Measurements from ENCODE around the gene PTH2R.

DNA sequence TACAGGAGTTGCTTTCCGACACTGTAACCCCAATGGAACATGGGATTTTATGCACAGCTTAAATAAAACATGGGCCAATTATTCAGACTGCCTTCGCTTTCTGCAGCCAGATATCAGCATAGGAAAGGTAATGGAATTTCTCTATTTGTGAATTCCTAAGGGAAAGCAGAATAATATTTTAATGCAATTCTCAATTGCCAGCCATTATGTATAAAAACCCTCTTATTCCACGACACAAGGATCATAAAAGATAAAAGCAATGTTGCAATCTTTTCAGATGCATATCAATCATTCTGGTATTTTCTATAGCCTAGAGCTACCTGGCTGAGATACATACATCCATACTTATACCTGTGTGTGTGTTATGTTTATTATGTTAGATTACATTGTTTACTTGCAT, 31.2 kb downstream of the PTH2R start:
- TF ChIP-seq ZNF384 (IDR thresholded peaks at IDR 0.05) (no peak), ARNT (IDR thresholded peaks at IDR 0.05) (no peak), LEF1 (IDR thresholded peaks at IDR 0.05; ENCODE audit: borderline replicate concordance) (no peak), SP1 (IDR thresholded peaks at IDR 0.05) (no peak), FOXM1 (IDR thresholded peaks at IDR 0.05; ENCODE audit: borderline replicate concordance) (no peak), FOXA1 (IDR thresholded peaks at IDR 0.05) (no peak), CTBP1 (IDR thresholded peaks at IDR 0.05; ENCODE audit: borderline replicate concordance) (no peak), SUZ12 (IDR thresholded peaks at IDR 0.05) (no peak), BHLHE40 (IDR thresholded peaks at IDR 0.05; ENCODE audit: borderline replicate concordance) (no peak), FOXK2 (IDR thresholded peaks at IDR 0.05) (no peak), NFRKB (IDR thresholded peaks at IDR 0.05) (no peak), ELF4 (IDR thresholded peaks at IDR 0.05) (no peak)
- TF ChIP-seq, protein P1, sequence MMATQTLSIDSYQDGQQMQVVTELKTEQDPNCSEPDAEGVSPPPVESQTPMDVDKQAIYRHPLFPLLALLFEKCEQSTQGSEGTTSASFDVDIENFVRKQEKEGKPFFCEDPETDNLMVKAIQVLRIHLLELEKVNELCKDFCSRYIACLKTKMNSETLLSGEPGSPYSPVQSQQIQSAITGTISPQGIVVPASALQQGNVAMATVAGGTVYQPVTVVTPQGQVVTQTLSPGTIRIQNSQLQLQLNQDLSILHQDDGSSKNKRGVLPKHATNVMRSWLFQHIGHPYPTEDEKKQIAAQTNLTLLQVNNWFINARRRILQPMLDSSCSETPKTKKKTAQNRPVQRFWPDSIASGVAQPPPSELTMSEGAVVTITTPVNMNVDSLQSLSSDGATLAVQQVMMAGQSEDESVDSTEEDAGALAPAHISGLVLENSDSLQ (IDR thresholded peaks at IDR 0.05) = no peak

Measured in HEK293T (cell line).